T-helper 1 cell treated with Interleukin-12 subunit alpha and Interleukin-12 subunit beta and Interleukin-4 antibody, amounts not matched to agents 30 ng/mL and 1 ng/mL, for 36 hours (primary cell): Measurements from ENCODE around the gene C14orf180. TPM values are rescaled to one million over a fixed set of nuclear protein-coding genes. Genes with fewer than 3 reads are reported as not detected.

Experiments used
- intact Hi-C: fragments of 100-400 bp; cut with micrococcal nuclease; formaldehyde crosslinking; loops from one replicate; pipeline ENCODE4 v1.15.1; 2024
- total RNA-seq: library from RNA; stranded (reverse); gene quantifications from 2 replicates; pipeline ENCODE4 v1.2.3, GENCODE V29; 2022

Gene C14orf180
- total RNA-seq, 1 donor from 2014 or later, result not detected

DNA sequence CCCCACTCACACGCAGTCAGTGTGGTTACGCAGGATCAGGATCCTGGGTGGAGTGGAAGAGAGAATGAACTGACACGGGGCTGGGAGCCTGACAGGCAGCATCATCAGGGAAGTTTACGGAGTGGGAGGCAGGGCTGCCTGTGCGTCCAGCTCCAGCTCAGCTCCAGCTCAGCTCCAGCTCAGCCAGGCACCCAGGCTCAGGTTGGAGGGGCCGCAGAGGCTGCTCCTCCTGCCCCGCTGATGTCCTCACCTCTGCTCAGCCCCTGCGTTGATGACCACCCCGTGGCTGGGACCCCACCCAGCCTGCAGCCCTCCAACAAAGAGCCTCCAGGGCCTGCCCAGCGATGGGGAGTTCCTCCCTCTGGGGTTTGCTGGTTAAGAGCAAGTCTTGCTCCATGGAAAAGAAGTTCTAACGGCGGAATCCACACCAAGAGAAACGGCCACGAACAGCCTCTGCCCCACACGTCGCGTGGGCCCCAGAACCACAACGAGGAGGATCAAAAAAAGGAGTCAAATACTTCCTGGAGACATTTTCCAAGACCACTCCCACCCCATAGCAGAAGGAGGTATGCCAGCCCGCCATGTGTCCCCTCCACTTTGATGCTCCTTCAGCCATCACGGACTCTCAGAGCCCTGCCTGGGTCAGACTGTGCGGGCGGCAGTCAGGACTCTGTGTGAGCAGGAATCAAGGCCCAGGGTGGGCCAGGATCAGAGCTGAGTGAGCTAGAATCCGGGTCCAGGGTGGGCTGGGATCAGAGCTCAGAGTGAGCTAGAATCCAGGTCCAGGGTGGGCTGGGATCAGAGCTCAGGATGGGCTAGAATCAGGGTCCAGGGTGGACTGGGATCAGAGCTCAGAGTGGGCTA is 17.7 kb upstream of the C14orf180 start:
- intact Hi-C loops, result no loop called here

- intact Hi-C loops, result no loop called here
Measured at GRCh38 chr14:104562606-104563005, 17.0 kb upstream of the C14orf180 start.

DNA sequence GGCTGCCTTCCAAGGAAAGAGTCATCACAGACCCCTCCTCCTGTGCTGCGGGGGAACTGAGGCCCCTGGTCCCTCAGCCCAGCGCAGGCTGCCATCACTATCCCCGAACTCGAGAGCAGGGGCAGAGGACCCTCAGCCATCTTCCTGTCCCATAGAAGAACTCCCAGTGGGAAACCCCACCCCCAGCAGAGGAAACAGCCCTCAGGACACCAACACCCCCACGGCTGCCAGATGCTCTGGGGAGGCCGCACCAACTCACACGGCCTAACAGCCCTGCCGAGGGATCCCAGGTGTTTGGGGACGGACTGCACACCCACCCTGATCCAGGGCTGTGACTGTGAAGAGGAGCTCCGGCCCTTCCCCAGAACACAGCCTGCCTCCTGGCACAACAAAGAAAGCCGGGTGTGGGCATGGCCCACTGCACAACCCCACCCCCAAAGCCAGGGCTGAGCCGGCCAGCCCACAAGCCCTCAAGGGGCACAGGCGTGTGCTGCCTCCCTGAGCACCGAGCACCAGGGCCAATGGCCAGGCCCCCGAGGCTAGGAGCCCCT is 16.3 kb upstream of the C14orf180 start:
- intact Hi-C loops, result no loop called here

GRCh38 chr14:104563742-104564615 is 15.6 kb upstream of the C14orf180 start:
- intact Hi-C loops, result loop anchor here (1.0 kb wide), 3 partner anchors 427 to 486 kb away; no protein-coding TSS in a partner anchor

DNA sequence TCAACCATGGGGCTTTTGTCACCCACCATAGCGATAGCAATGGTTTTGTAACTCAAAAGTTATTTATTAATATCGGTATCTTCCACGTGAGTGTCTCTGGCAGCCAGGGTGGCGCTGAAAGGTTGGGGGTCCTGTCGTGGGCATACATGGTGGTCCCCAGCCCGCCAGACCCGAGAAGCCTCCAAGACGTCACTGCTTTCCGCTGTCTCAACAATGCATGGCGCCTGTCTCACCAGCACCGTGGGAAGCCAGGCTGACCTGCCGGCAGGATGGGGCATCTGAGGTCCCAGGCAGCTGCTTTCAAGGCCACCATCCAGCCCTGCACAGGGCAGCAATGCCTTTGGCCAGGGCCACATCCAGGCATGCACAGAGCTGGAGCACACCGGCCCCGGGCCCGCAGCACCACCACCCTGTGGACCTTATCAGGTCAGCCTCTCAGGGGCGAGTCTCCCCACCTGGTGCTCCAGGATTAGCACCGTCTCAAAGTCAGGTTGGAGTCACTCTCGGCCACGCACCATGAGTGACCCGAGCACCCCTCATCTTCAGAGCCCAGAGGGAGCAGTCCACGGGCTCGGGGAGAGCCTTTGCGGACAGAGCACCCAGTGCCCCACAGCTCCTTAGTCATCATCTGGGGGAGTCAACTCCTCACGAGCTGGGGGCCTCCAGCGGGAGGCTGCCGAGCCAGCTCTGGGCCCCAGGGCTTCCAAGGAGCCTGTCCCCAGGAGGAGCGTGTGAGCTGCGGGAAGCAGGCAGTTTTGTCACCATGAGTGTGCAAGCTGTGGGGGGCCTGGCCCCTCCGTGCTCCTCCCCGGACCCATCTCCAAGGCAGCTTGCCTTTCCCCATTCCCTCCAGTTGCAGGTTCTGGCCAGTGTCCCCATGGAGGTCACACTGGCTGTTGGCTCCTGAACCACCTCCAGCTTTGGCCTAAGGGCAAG is 14.6 kb upstream of the C14orf180 start:
- intact Hi-C loops, result loop anchor here (1.0 kb wide), 3 partner anchors 428 to 487 kb away; no protein-coding TSS in a partner anchor

- intact Hi-C loops, result no loop called here
Measured at GRCh38 chr14:104567141-104567956, 12.2 kb upstream of the C14orf180 start.

DNA sequence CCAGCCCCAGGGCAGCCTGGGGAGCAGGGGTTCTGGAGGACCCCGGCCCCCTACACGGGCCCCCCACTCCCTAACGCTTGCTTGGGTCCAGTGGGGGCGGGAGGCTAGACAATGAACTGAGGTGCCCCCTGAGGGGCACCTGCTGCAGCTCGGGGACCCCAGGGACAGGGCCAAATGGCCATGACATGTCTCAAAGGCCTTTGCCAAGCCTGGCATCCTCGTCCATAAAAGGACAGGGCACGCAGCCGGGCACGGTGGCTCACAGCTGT is 11.7 kb upstream of the C14orf180 start:
- intact Hi-C loops, result no loop called here

DNA sequence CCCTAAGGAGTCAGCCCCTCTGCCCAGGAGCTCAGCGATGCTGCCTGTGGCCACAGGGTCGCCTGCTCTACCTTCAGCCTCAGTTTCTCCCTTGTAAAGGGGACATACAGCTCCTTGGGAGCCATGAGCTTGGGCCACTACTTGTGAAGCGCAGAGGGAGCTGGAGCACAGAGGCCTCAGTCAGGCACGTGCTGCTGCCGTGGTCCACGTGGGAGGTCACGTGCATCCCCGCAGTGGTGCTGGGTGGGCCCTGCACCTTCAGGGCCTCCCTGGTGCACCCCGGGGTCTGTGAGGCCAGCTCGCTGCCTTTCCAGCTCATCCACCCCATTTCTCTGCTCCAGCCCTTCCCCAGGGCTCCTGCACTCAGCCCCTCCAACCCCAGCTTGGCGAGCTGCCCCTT is 10.9 kb upstream of the C14orf180 start:
- intact Hi-C loops, result no loop called here

DNA sequence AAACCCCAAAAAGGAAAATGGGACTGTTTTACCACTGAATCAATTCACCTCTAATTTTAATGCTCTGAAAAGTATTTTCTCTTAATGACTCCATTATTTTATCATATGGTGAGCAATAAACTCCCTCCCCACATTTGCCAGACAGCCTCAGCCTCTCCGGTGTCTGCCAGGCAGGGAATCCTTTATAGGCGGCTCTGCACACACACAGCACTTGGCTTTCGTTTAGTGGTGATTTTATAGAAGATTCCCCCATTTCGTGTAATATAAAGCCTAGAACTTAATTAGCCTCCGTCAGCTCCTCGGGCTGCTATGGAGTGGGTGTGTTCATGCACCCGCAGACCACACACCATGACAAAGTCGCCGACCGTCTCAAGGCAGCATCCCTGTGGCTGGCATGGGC is 10.1 kb upstream of the C14orf180 start:
- intact Hi-C loops, result no loop called here

DNA sequence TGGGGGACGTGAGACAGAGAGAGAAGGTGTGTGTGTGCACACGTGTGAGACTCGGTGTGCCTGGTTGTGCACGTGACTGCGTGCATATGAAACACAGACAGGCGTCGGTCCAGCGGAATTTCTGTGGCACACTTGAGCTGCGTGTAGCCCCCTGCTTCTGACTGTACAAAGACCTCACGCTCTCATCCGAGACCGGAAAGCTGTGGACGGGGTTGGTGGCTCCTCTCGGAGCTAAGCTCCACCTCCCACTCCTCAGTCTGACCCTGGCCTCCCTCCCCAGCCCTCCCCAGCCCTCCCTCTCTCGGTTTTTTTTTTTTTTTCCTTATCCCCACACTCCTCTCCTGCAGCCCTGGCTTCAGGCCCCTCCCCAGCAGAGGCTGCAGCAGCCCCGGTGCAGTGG is 8.3 kb upstream of the C14orf180 start:
- intact Hi-C loops, result no loop called here

GRCh38 chr14:104572024-104572626 is 7.4 kb upstream of the C14orf180 start:
- intact Hi-C loops, result no loop called here

GRCh38 chr14:104572668-104573067 is 6.9 kb upstream of the C14orf180 start:
- intact Hi-C loops, result no loop called here

DNA sequence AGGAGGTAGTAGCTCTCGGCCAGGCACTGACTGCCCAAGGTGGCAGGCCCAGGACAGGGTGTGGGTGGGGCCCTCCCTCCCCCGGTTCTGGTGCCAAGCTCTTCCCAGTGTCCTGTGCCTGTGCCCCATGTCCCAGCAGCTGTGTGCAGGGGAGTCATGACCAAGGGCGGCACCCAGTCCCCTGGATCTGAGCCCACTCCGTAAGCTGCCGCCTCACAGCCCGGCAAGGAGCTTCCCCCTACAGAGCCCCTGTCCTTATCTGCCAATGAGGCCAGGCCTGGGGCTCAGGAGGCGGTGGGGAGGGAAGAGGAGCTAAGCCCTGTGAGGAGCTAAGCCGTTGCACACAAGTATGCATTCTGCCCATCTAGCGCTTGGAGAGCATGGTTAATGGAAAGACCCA is 5.6 kb upstream of the C14orf180 start:
- intact Hi-C loops, result no loop called here

- intact Hi-C loops, result no loop called here
Measured at GRCh38 chr14:104574536-104574935, 5.0 kb upstream of the C14orf180 start.

GRCh38 chr14:104574978-104575583 is 4.5 kb upstream of the C14orf180 start:
- intact Hi-C loops, result no loop called here

- intact Hi-C loops, result no loop called here
Measured at GRCh38 chr14:104576232-104576969, 3.2 kb upstream of the C14orf180 start.

DNA sequence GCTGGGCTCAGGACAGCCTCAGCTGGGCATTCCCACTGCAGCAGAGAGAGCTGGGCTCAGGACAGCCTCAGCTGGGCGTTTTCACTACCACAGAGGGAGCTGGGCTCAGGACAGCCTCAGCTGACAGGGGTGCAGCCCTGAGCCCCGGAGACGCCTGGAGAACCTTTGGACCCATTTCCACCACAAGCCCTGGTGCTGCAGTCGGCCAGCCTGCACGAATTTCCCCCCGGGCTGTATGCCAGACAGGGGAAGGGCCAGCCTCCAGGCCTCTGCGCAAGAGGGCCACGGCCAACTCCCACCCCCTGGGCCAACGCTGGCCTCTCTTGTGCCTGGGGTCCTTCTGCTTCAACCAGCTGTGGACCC is 2.6 kb upstream of the C14orf180 start:
- intact Hi-C loops, result no loop called here

DNA sequence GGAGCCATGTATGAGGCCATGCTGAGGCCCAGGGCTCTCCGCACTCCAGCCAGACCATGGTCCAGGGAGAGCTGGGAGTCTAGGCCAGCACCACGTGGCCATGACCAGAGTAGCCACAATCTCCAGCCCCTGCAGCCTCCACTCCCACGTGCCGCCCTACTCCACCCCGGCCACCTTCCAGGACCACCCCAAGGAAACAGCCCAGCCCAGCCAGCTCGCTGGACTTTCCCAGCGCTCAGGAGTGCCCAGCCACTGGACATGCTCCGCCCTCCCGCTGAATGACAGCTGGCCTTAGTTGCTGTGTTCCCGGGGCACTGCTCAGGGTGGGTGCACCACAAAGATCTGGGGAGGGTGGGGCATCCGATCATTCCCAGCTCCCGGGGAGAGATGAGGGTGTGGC is 2.1 kb upstream of the C14orf180 start:
- intact Hi-C loops, result no loop called here

DNA sequence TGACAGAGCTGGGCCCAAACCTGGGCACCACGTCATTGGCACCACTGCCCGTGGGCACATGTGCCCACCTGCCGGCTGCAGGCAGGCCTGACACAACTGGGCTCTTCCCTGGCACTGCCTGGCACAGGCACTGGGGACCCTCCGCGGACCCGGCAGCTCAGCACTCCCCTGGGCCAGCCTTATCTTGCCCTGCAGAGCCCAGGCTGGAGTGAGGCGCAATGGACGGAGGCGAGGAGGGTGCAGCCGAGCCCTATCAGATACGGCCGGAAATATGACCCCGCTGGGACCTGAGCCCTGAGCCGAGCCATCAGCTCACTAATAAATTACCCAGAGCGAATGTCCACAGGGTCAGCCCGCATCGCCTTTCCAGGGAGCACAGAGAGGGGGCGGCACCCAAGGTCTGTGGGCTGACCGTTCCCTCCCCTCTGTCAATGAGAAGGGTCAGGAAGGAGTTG is 1.7 kb upstream of the C14orf180 start:
- intact Hi-C loops, result no loop called here
